IMR-90 (cell line): Measurements from ENCODE around the gene IGSF10. TPM values are rescaled to one million over a fixed set of nuclear protein-coding genes. Genes with fewer than 3 reads are reported as not detected.

Source experiments
- ATAC-seq: fragments of 200-7000 bp; cut with Tn5 transposase; 2 replicates; pipeline ENCODE4 v1.9.1; 2020; ENCODE audit warnings: low read depth, mild to moderate bottlenecking, moderate library complexity
- BruUV-seq: library from RNA; stranded (reverse); fragments of 400-500 nt; replicated peaks from 2 replicates; lab custom pipeline; 2021; lab: Mats Ljungman, UMichigan
- CTCF ChIA-PET: fragments of 300-600 bp; formaldehyde crosslinking; extraction: SDS; loops from one replicate; lab custom pipeline; 2021; ENCODE audit warnings: antibody characterized with exemption; lab: Yijun Ruan, JAX
- POLR2A ChIA-PET: fragments of 300-600 bp; sonication (Branson Sonifier 250); formaldehyde crosslinking; loops from one replicate; lab custom pipeline; 2022; ENCODE audit warnings: antibody characterized with exemption; ENCODE audit not compliant: unreplicated experiment; lab: Charles Lee
- DNase-seq: peaks from one replicate; pipeline ENCODE4 v3.0.0; 2013
- H2AFZ ChIP-seq: replicated peaks from 2 replicates; pipeline ENCODE3; 2013; ENCODE audit warnings: low read length, mild to moderate bottlenecking; ENCODE audit not compliant: poor library complexity
- H2AK5ac ChIP-seq: 2 replicates; pipeline ENCODE4 v1.6.1; 2013; ENCODE audit warnings: low read depth, low read length, inconsistent platforms
- H2AK9ac ChIP-seq: replicated peaks from 2 replicates; pipeline ENCODE3; 2013; ENCODE audit warnings: mild to moderate bottlenecking, low read depth, low read length, moderate library complexity; ENCODE audit not compliant: poor library complexity
- H2BK120ac ChIP-seq: 2 replicates; pipeline ENCODE4 v1.6.1; 2013; ENCODE audit warnings: low read depth, low read length, inconsistent platforms
- H2BK15ac ChIP-seq: 3 replicates; pipeline ENCODE4 v1.6.1; 2013; ENCODE audit warnings: low read depth, low read length, inconsistent platforms
- H2BK20ac ChIP-seq: 2 replicates; pipeline ENCODE4 v1.6.1; 2013; ENCODE audit warnings: low read depth, mild to moderate bottlenecking, inconsistent platforms, low read length, moderate library complexity
- H2BK5ac ChIP-seq: 2 replicates; pipeline ENCODE4 v1.6.1; 2013; ENCODE audit warnings: mild to moderate bottlenecking, low read depth, low read length, inconsistent platforms; ENCODE audit not compliant: poor library complexity, severe bottlenecking
- H3K14ac ChIP-seq: replicated peaks from 2 replicates; pipeline ENCODE4 v1.6.1; 2013; ENCODE audit warnings: low read depth, low read length, inconsistent platforms
- H3K18ac ChIP-seq: 2 replicates; pipeline ENCODE4 v1.6.1; 2013; ENCODE audit warnings: low read depth, low read length, control low read depth
- H3K23ac ChIP-seq: 2 replicates; pipeline ENCODE4 v1.6.1; 2013; ENCODE audit warnings: low read depth, low read length, inconsistent platforms
- H3K27ac ChIP-seq: 2 replicates; pipeline ENCODE4 v1.5.1; 2013; ENCODE audit warnings: mild to moderate bottlenecking, control low read depth, low read length; ENCODE audit not compliant: insufficient read depth
- H3K27me3 ChIP-seq: 2 replicates; pipeline ENCODE4 v1.6.1; 2013; ENCODE audit warnings: low read length; ENCODE audit not compliant: control insufficient read depth, insufficient read depth
- H3K36me3 ChIP-seq: 2 replicates; pipeline ENCODE4 v1.6.1; 2013; ENCODE audit warnings: low read length, mixed read lengths; ENCODE audit not compliant: control insufficient read depth, insufficient read depth
- H3K4ac ChIP-seq: 2 replicates; pipeline ENCODE4 v1.6.1; 2013; ENCODE audit warnings: low read depth, low read length, inconsistent platforms
- H3K4me1 ChIP-seq: 2 replicates; pipeline ENCODE4 v1.6.1; 2013; ENCODE audit warnings: low read length, mixed read lengths; ENCODE audit not compliant: control insufficient read depth, insufficient read depth
- H3K4me2 ChIP-seq: 2 replicates; pipeline ENCODE4 v1.6.1; 2013; ENCODE audit warnings: low read depth, mild to moderate bottlenecking, control low read depth, low read length, moderate library complexity
- H3K4me3 ChIP-seq: 2 replicates; pipeline ENCODE4 v1.5.1; 2013; ENCODE audit warnings: low read depth, mild to moderate bottlenecking, control low read depth, low read length, moderate library complexity; ENCODE audit not compliant: insufficient read depth
- H3K56ac ChIP-seq: 2 replicates; pipeline ENCODE4 v1.6.1; 2013; ENCODE audit warnings: low read length, inconsistent platforms; ENCODE audit not compliant: insufficient read depth; ENCODE audit errors: extremely low read depth
- H3K79me1 ChIP-seq, 2 experiments: 2 replicates each; pipeline ENCODE4 v1.6.1; 2013; ENCODE audit warnings: low read length in 2 of 2, inconsistent platforms in 1 of 2, low read depth in 1 of 2
- H3K9ac ChIP-seq: 2 replicates; pipeline ENCODE4 v1.6.1; 2013; ENCODE audit warnings: low read depth, low read length, control low read depth
- H3K9me1 ChIP-seq: 2 replicates; pipeline ENCODE4 v1.6.1; 2013; ENCODE audit warnings: low read length, inconsistent platforms; ENCODE audit not compliant: insufficient read depth
- H3K9me3 ChIP-seq: 2 replicates; pipeline ENCODE4 v1.6.1; 2013; ENCODE audit warnings: low read length; ENCODE audit not compliant: control insufficient read depth, insufficient read depth
- H4K20me1 ChIP-seq: 2 replicates; pipeline ENCODE4 v1.6.1; 2013; ENCODE audit warnings: low read length, inconsistent platforms; ENCODE audit not compliant: insufficient read depth
- H4K5ac ChIP-seq: 2 replicates; pipeline ENCODE4 v1.6.1; 2013; ENCODE audit warnings: mild to moderate bottlenecking, low read depth, low read length, control low read depth
- H4K8ac ChIP-seq, 2 experiments: 2 replicates each; pipeline ENCODE4 v1.6.1; 2013; ENCODE audit warnings: low read depth in 2 of 2, low read length in 2 of 2, control low read depth in 1 of 2, inconsistent platforms in 1 of 2
- H4K91ac ChIP-seq: 2 replicates; pipeline ENCODE4 v1.6.1; 2013; ENCODE audit warnings: low read depth, low read length, inconsistent platforms; ENCODE audit not compliant: insufficient read depth
- FOS ChIP-seq: fragments of 150-350 bp; IDR thresholded peaks from 2 replicates; pipeline ENCODE4 v1.6.1; 2016; ENCODE audit warnings: low read depth, low read length
- MAFK ChIP-seq: IDR thresholded peaks from 2 replicates; pipeline ENCODE4 v1.6.1; 2012; ENCODE audit warnings: low read depth, low read length, improper control_type of control experiment
- MAZ ChIP-seq: IDR thresholded peaks from 2 replicates; pipeline ENCODE4 v1.6.1; 2012; ENCODE audit warnings: low read depth, mild to moderate bottlenecking, low read length, improper control_type of control experiment, moderate library complexity, borderline replicate concordance
- RCOR1 ChIP-seq: IDR thresholded peaks from 2 replicates; pipeline ENCODE4 v1.6.1; 2012; ENCODE audit warnings: mild to moderate bottlenecking, low read length, improper control_type of control experiment; ENCODE audit not compliant: insufficient replicate concordance
- RFX5 ChIP-seq: IDR thresholded peaks from 2 replicates; pipeline ENCODE4 v1.8.0; 2012; ENCODE audit warnings: low read depth, mild to moderate bottlenecking, low read length, moderate library complexity
- USF2 ChIP-seq: fragments of 150-350 bp; IDR thresholded peaks from 2 replicates; pipeline ENCODE4 v1.6.1; 2017; ENCODE audit warnings: mild to moderate bottlenecking, antibody characterized with exemption, low read length, low read depth
- WGBS, 2 experiments: methylation state at CpG; one replicate each; pipeline versions ENCODE4 v1.1.5 to v1.1.7; 2013; ENCODE audit warnings: missing lambda C conversion rate in 2 of 2; ENCODE audit not compliant: insufficient read length in 1 of 2; ENCODE audit errors: extremely low coverage in 2 of 2; 5-methylcytosine and 5-hydroxymethylcytosine counted together
- dilution Hi-C: fragments of 300-500 bp; cut with HindIII; formaldehyde crosslinking; loops from one replicate; pipeline ENCODE4 v1.14.3; 2018; ENCODE audit warnings: low sequenced_read_pairs; ENCODE audit not compliant: unreplicated experiment
- in situ Hi-C: fragments of 300-500 bp; cut with MboI; formaldehyde crosslinking; loops from 3 replicates; pipeline ENCODE4 v1.14.3; 2019; ENCODE audit warnings: low sequenced_read_pairs, inconsistent platforms, mixed read lengths
- intact Hi-C: fragments of 100-400 bp; cut with micrococcal nuclease; formaldehyde crosslinking; loops from 2 replicates; pipeline ENCODE4 v1.10.0; 2022
- polyA plus RNA-seq, 3 experiments: library from polyadenylated mRNA; depleted of rRNA; stranded (reverse); fragments of >200 nt; gene quantifications; 2 replicates each; pipeline ENCODE4 v1.2.3, GENCODE V29; 2012; ENCODE audit warnings: low replicate concordance in 1 of 3
- total RNA-seq: library from RNA; depleted of rRNA; stranded (reverse); fragments of >200 nt; gene quantifications from 2 replicates; pipeline ENCODE4 v1.2.3, GENCODE V29; 2012

IGSF10 gene
- total and polyA plus RNA-seq, 2 of the 4 experiments (the other 2 are of a cell fraction), result under 0.01 to 0.07 TPM

- BruUV-seq, result no TSS peak
- POLR2A ChIA-PET, result no interaction called here
Observed at GRCh38 chr3:151499168-151499567, 38.3 kb upstream of the IGSF10 start.

More at GRCh38 chr3:151499168-151499567, 38.3 kb upstream of the IGSF10 start:
- no peak overlapping the region for H3K9ac ChIP-seq
- H4K8ac ChIP-seq, result no peak overlapping the region
- intact Hi-C loops, result no loop called here
- H2BK5ac ChIP-seq, result no peak overlapping the region
- no peaks in the 10 kb centered on the region for H3K79me1 ChIP-seq
- H3K4me3 ChIP-seq, result no peak overlapping the region
- TF ChIP-seq RCOR1, result no peak
- TF ChIP-seq MAZ, result no peak
- TF ChIP-seq USF2, result no peak
- TF ChIP-seq FOS, result no peak
- TF ChIP-seq MAFK, result no peak
- no peak for TF ChIP-seq RFX5
- no peaks in the 10 kb centered on the region for H3K9me3 ChIP-seq
- H3K4ac ChIP-seq, result no peak overlapping the region
- H3K27ac ChIP-seq, result no peak overlapping the region
- H3K56ac ChIP-seq, result no peak overlapping the region
- dilution Hi-C loops, result no loop called here
- H4K91ac ChIP-seq, result no peak overlapping the region
- H3K18ac ChIP-seq, result no peak overlapping the region
- no peak overlapping the region for H2BK15ac ChIP-seq
- H3K9me1 ChIP-seq, result no peaks in the 10 kb centered on the region
- no peak overlapping the region for H2AK9ac ChIP-seq
- H4K20me1 ChIP-seq, result no peaks in the 10 kb centered on the region
- H2AFZ ChIP-seq, result no peak overlapping the region
- CTCF ChIA-PET, result no interaction called here
- in situ Hi-C loops, result no loop called here
- WGBS, 2 experiments, result 0% methylated on average over 1 of the region's 3 CpGs; no CpG with 5 or more reads in 1 of the 2 experiments
- H3K23ac ChIP-seq, result no peak overlapping the region
- H3K4me2 ChIP-seq, result no peak overlapping the region
- H3K27me3 ChIP-seq, result no peaks in the 10 kb centered on the region
- no peak overlapping the region for H2BK120ac ChIP-seq
- no peaks in the 10 kb centered on the region for H3K4me1 ChIP-seq
- H2BK20ac ChIP-seq, result no peak overlapping the region
- no peak overlapping the region for H3K14ac ChIP-seq
- no peak overlapping the region for H2AK5ac ChIP-seq
- ATAC-seq (no peak), DNase-seq (no peak)
- no peak overlapping the region for H4K5ac ChIP-seq
- no peaks in the 10 kb centered on the region for H3K36me3 ChIP-seq
